HepG2 (cell line): Measurements from ENCODE around the gene EXOSC7. TPM values are rescaled to one million over a fixed set of nuclear protein-coding genes. Genes with fewer than 3 reads are reported as not detected.

ENCODE experiments used
- ATAC-seq: fragments of 200-7000 bp; cut with Tn5 transposase; 3 replicates; pipeline ENCODE4 v1.9.1; 2020; ENCODE audit warnings: mild to moderate bottlenecking, moderate library complexity
- BruUV-seq: library from RNA; stranded (reverse); fragments of 400-500 nt; replicated peaks from 2 replicates; lab custom pipeline; 2021; lab: Mats Ljungman, UMichigan
- CTCF ChIA-PET: fragments of 300-600 bp; formaldehyde crosslinking; extraction: SDS; loops from one replicate; lab custom pipeline; 2021; ENCODE audit warnings: low total read pairs, inconsistent platforms, low intra/inter-chr PET ratio; lab: Yijun Ruan, JAX
- POLR2A ChIA-PET: fragments of 350-600 bp; sonication (Branson Sonifier 250); formaldehyde crosslinking; loops from one replicate; lab custom pipeline; 2020; ENCODE audit warnings: antibody characterized with exemption, inconsistent platforms; lab: Yijun Ruan, JAX
- DNase-seq: peaks from one replicate; pipeline ENCODE4 v3.0.0-alpha.2; 2015; ENCODE audit warnings: low spot score
- FAIRE-seq: peaks from 3 replicates; lab custom pipeline; 2011; peaks lifted over from hg19 to GRCh38; lab: Jason Lieb, UNC
- H2AFZ ChIP-seq: one replicate; pipeline ENCODE4 v1.6.1; 2011; ENCODE audit warnings: low read length, inconsistent platforms
- H3K27ac ChIP-seq: fragments of 300-600 bp; 3 replicates; pipeline ENCODE4 v1.8.0; 2011; ENCODE audit warnings: mixed run types, mild to moderate bottlenecking, mixed read lengths, low read length, inconsistent platforms; ENCODE audit not compliant: insufficient read depth; ENCODE audit errors: extremely low read length
- H3K27me3 ChIP-seq, 2 experiments: fragments of 200-600 bp in 1 of 2; 2 replicates in 1 of 2; 3 replicates in 1 of 2; pipeline versions ENCODE4 v1.6.0 to v1.8.0; 2011; ENCODE audit warnings: low read length in 2 of 2, mild to moderate bottlenecking in 2 of 2, moderate library complexity in 2 of 2, inconsistent platforms in 1 of 2; ENCODE audit not compliant: insufficient read depth in 2 of 2, control insufficient read depth in 1 of 2
- H3K36me3 ChIP-seq, 2 experiments: fragments of 200-600 bp in 1 of 2; replicated peaks in 1 of 2; 2 replicates in 1 of 2; 3 replicates in 1 of 2; pipeline versions ENCODE4 v1.5.1 to v1.8.0; 2011; ENCODE audit warnings: low read length in 2 of 2, inconsistent platforms in 1 of 2; ENCODE audit not compliant: insufficient read depth in 2 of 2, control insufficient read depth in 1 of 2
- H3K4me1 ChIP-seq: 2 replicates; pipeline ENCODE4 v1.5.1; 2012; ENCODE audit warnings: low read length, inconsistent platforms; ENCODE audit not compliant: insufficient read depth
- H3K4me2 ChIP-seq: 2 replicates; pipeline ENCODE4 v1.6.0; 2011; ENCODE audit warnings: low read depth, low read length, inconsistent platforms
- H3K4me3 ChIP-seq, 3 experiments: fragments of 200-600 bp in 1 of 3; sonication (generic), shearing (Covaris generic) in 1 of 3; replicated peaks in 1 of 3; 2 replicates each; pipeline ENCODE4 v1.5.1; 2011 to 2016; ENCODE audit warnings: low read length in 3 of 3, inconsistent platforms in 2 of 3, low read depth in 2 of 3, mild to moderate bottlenecking in 2 of 3, control low read depth in 1 of 3, mixed read lengths in 1 of 3; ENCODE audit not compliant: insufficient read depth in 1 of 3
- H3K79me2 ChIP-seq: one replicate; pipeline ENCODE4 v1.6.1; 2011; ENCODE audit warnings: low read length, inconsistent platforms; ENCODE audit not compliant: insufficient read depth
- H3K9ac ChIP-seq: 2 replicates; pipeline ENCODE4 v1.6.0; 2011; ENCODE audit warnings: mild to moderate bottlenecking, low read depth, low read length, inconsistent platforms; ENCODE audit not compliant: insufficient read depth
- H3K9me3 ChIP-seq: 2 replicates; pipeline ENCODE4 v1.5.1; 2012; ENCODE audit warnings: mild to moderate bottlenecking, low read length
- H4K20me1 ChIP-seq: 2 replicates; pipeline ENCODE4 v1.6.0; 2011; ENCODE audit warnings: inconsistent platforms, mild to moderate bottlenecking, low read length, moderate library complexity; ENCODE audit not compliant: insufficient read depth
- CHD4 ChIP-seq: fragments of 200-600 bp; sonication (generic); IDR thresholded peaks from 2 replicates; pipeline ENCODE4 v1.7.0; 2017; ENCODE audit warnings: mild to moderate bottlenecking, low read length, borderline replicate concordance
- HNRNPL ChIP-seq: fragments of 200-400 bp; formaldehyde crosslinking; IDR thresholded peaks from 2 replicates; pipeline ENCODE4 v1.6.1; 2017; ENCODE audit warnings: mild to moderate bottlenecking, low read depth, low read length
- HOXD1 ChIP-seq: sonication (generic); formaldehyde crosslinking; IDR thresholded peaks from 2 replicates; pipeline ENCODE4 v1.5.0; 2020; ENCODE audit warnings: missing genetic modification reagents
- KDM3A ChIP-seq: IDR thresholded peaks from 2 replicates; pipeline ENCODE4 v1.6.1; 2018; ENCODE audit warnings: low read depth, missing compliant biosample characterization
- KLF16 ChIP-seq, 2 experiments: sonication (generic) in 1 of 2; formaldehyde crosslinking in 1 of 2; IDR thresholded peaks; 2 replicates each; pipeline versions ENCODE4 v1.6.1 to v1.8.0; 2016 to 2023; ENCODE audit warnings: missing genetic modification reagents in 2 of 2, missing compliant biosample characterization in 1 of 2
- PHF5A ChIP-seq: IDR thresholded peaks from one replicate; pipeline ENCODE4 v1.6.1; 2018; ENCODE audit warnings: low read depth, missing genetic modification reagents; ENCODE audit not compliant: unreplicated experiment
- RAD51 ChIP-seq: fragments of 450-650 bp; IDR thresholded peaks from 2 replicates; pipeline ENCODE4 v1.6.1; 2016; ENCODE audit warnings: borderline replicate concordance
- XRCC5 ChIP-seq: fragments of 200-400 bp; formaldehyde crosslinking; optimal IDR thresholded peaks from 2 replicates; pipeline ENCODE3; 2017; ENCODE audit warnings: mild to moderate bottlenecking, low read length
- ZNF441 ChIP-seq: sonication (generic); formaldehyde crosslinking; IDR thresholded peaks from 2 replicates; pipeline ENCODE4 v1.7.0; 2021; ENCODE audit warnings: missing genetic modification reagents, borderline replicate concordance
- WGBS: methylation state at CpG from one replicate; pipeline ENCODE4 v1.1.6; 2017; ENCODE audit warnings: low lambda C conversion rate; 5-methylcytosine and 5-hydroxymethylcytosine counted together
- in situ Hi-C: cut with HindIII; loops from 2 replicates; pipeline ENCODE4 v1.10.0; 2017; ENCODE audit warnings: low pct_unique_long_range_greater_than_20kb; ENCODE audit not compliant: extremely low pct_ligation_motif_present
- intact Hi-C: fragments of 100-400 bp; cut with micrococcal nuclease; formaldehyde crosslinking; loops from one replicate; pipeline ENCODE4 v1.10.0; 2022; ENCODE audit not compliant: unreplicated experiment
- polyA plus RNA-seq, 8 experiments: library from polyadenylated mRNA; depleted of rRNA in 3 of 8; stranded (reverse) in 7 of 8; unstranded in 1 of 8; fragments of >200 nt; fragmentation: Illumina TruSeq in 4 of 8; extraction: Trizol in 4 of 8; gene quantifications; 2 replicates each; pipeline versions ENCODE4 v1.2.1 to v1.2.3, GENCODE V29; 2011 to 2016; ENCODE audit warnings: low read depth in 4 of 8, missing spikeins in 1 of 8, mixed read lengths in 1 of 8; ENCODE audit not compliant: insufficient read depth in 1 of 8
- total RNA-seq, 5 experiments: library from RNA; depleted of rRNA; stranded (reverse); fragments of >200 nt; fragmentation: Illumina TruSeq; extraction: Trizol; gene quantifications; 2 replicates each; pipeline ENCODE4 v1.2.3, GENCODE V29; 2016; ENCODE audit warnings: low read depth in 1 of 5
- TF ChIP-seq, protein P1 (sequence below): sonication (generic); formaldehyde crosslinking; IDR thresholded peaks from 2 replicates; pipeline ENCODE4 v1.5.0; 2020; ENCODE audit warnings: mild to moderate bottlenecking, missing genetic modification reagents, moderate library complexity
- TF ChIP-seq, protein P2 (sequence below): sonication (generic); formaldehyde crosslinking; IDR thresholded peaks from 2 replicates; pipeline ENCODE4 v1.5.1; 2020; ENCODE audit warnings: mild to moderate bottlenecking, missing genetic modification reagents, moderate library complexity
- TF ChIP-seq, protein P3 (sequence below): IDR thresholded peaks from 2 replicates; pipeline ENCODE4 v1.6.1; 2012; ENCODE audit warnings: low read depth, low read length, improper control_type of control experiment
- TF ChIP-seq, protein P4 (sequence below): sonication (generic); formaldehyde crosslinking; IDR thresholded peaks from 2 replicates; pipeline ENCODE4 v1.4.0; 2020; ENCODE audit warnings: missing genetic modification reagents
- TF ChIP-seq, protein P5 (sequence below): sonication (generic); formaldehyde crosslinking; IDR thresholded peaks from 2 replicates; pipeline ENCODE4 v1.4.0; 2020; ENCODE audit warnings: mild to moderate bottlenecking, missing genetic modification reagents

The EXOSC7 gene
- total and polyA plus RNA-seq, 2 of the 13 experiments (the other 11 are each of a cell fraction or from before 2014, with no cell fraction given), result 68.3 to 74.7 TPM

DNA sequence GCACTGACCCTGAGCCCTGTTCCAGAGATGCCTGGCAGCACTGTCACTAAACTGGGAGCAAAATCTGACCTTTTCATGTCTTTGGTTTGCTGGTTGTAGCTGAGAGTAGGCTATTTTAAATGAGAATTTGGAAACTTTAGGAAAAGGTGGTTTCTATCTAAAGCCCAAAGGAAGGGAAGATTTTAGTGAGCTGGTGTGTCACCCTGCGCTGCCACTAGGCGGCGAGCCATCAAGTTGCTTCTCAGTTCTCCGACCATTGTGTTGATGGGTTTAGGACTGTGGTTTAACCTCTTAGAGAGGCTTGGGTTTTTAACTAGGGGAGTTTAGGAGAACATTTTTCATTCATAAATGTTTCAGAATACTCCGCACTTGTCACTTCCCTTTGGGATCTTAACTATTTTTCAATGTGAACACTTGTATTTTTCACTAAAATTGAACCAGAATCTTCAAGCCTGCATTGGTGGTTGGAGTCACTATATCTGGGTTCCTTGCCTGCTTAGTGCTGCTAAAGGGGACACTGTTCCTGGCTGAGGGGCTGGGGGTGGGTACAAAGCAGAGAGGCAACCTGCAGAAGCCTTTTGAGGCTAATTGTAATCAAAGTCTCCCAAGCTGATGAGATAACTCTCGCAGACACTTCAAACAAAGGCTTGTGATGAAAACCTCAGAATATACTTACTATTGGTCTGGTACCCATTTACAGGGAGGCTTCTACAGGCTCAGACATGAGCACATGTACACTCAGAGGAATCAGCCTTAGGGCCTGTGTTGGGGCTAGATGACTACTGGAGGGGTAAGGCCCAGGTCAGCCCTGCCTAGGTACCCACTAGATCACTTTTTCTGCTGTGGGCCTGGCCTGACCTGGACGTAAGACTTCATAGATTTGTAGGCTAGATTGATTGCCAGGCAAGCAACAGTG lies 16.8 kb downstream of the EXOSC7 start:
- no TSS peak for BruUV-seq
- H3K9me3 ChIP-seq, result no peaks in the 10 kb centered on the region
- H3K27ac ChIP-seq, result no peak overlapping the region
- ATAC-seq, result peak; percentile 58
- no peak overlapping the region for H3K9ac ChIP-seq
- ChIA-PET POLR2A (interaction anchor here (1.9 kb wide), 1 partner anchor 17 kb away, joined by 6 read pairs; the partner anchor contains the start of genes EXOSC7 and ZDHHC3), CTCF (no interaction called here)
- WGBS, result 83% methylated on average over 7 of the region's 7 CpGs
- peak; percentile 32 for FAIRE-seq
- H3K27me3 ChIP-seq, result no peaks in the 10 kb centered on the region
- H3K79me2 ChIP-seq, result peaks cover 23% of the 10 kb centered on the region
- no peak overlapping the region for H3K4me2 ChIP-seq
- peaks cover 26 to 80% of the 10 kb centered on the region in 2 experiments for H3K36me3 ChIP-seq
- H4K20me1 ChIP-seq, result peaks cover 9% of the 10 kb centered on the region
- peaks cover 46% of the 10 kb centered on the region for H3K4me1 ChIP-seq
- intact Hi-C loops, result no loop called here
- no peak overlapping the region for H3K4me3 ChIP-seq
- in situ Hi-C loops, result no loop called here
- DNase-seq, result no peak
- no peak overlapping the region for H2AFZ ChIP-seq
- no peak for TF ChIP-seq HOXD1 (CRISPR knock-in tag)
- no peak for TF ChIP-seq PHF5A
- no peak for TF ChIP-seq CHD4
- TF ChIP-seq RAD51, result no peak
- TF ChIP-seq, protein P1, sequence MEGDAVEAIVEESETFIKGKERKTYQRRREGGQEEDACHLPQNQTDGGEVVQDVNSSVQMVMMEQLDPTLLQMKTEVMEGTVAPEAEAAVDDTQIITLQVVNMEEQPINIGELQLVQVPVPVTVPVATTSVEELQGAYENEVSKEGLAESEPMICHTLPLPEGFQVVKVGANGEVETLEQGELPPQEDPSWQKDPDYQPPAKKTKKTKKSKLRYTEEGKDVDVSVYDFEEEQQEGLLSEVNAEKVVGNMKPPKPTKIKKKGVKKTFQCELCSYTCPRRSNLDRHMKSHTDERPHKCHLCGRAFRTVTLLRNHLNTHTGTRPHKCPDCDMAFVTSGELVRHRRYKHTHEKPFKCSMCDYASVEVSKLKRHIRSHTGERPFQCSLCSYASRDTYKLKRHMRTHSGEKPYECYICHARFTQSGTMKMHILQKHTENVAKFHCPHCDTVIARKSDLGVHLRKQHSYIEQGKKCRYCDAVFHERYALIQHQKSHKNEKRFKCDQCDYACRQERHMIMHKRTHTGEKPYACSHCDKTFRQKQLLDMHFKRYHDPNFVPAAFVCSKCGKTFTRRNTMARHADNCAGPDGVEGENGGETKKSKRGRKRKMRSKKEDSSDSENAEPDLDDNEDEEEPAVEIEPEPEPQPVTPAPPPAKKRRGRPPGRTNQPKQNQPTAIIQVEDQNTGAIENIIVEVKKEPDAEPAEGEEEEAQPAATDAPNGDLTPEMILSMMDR (CRISPR knock-in tag), result peak; percentile 46
- no peak for TF ChIP-seq KLF16 (CRISPR knock-in tag; IDR thresholded peaks at IDR 0.05)
- TF ChIP-seq HNRNPL, result no peak
- TF ChIP-seq, protein P2, sequence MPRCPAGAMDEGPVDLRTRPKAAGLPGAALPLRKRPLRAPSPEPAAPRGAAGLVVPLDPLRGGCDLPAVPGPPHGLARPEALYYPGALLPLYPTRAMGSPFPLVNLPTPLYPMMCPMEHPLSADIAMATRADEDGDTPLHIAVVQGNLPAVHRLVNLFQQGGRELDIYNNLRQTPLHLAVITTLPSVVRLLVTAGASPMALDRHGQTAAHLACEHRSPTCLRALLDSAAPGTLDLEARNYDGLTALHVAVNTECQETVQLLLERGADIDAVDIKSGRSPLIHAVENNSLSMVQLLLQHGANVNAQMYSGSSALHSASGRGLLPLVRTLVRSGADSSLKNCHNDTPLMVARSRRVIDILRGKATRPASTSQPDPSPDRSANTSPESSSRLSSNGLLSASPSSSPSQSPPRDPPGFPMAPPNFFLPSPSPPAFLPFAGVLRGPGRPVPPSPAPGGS (CRISPR knock-in tag), result no peak
- TF ChIP-seq, protein P3, sequence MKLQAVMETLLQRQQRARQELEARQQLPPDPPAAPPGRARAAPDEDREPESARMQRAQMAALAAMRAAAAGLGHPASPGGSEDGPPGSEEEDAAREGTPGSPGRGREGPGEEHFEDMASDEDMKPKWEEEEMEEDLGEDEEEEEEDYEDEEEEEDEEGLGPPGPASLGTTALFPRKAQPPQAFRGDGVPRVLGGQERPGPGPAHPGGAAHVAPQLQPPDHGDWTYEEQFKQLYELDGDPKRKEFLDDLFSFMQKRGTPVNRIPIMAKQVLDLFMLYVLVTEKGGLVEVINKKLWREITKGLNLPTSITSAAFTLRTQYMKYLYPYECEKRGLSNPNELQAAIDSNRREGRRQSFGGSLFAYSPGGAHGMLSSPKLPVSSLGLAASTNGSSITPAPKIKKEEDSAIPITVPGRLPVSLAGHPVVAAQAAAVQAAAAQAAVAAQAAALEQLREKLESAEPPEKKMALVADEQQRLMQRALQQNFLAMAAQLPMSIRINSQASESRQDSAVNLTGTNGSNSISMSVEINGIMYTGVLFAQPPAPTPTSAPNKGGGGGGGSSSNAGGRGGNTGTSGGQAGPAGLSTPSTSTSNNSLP, result no peak
- TF ChIP-seq, protein P4, sequence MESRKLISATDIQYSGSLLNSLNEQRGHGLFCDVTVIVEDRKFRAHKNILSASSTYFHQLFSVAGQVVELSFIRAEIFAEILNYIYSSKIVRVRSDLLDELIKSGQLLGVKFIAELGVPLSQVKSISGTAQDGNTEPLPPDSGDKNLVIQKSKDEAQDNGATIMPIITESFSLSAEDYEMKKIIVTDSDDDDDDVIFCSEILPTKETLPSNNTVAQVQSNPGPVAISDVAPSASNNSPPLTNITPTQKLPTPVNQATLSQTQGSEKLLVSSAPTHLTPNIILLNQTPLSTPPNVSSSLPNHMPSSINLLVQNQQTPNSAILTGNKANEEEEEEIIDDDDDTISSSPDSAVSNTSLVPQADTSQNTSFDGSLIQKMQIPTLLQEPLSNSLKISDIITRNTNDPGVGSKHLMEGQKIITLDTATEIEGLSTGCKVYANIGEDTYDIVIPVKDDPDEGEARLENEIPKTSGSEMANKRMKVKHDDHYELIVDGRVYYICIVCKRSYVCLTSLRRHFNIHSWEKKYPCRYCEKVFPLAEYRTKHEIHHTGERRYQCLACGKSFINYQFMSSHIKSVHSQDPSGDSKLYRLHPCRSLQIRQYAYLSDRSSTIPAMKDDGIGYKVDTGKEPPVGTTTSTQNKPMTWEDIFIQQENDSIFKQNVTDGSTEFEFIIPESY (CRISPR knock-in tag), result peak; percentile 87
- TF ChIP-seq ZNF441 (CRISPR knock-in tag), result no peak
- no peak for TF ChIP-seq KDM3A (CRISPR knock-in tag)
- TF ChIP-seq XRCC5, result peak; percentile 62
- TF ChIP-seq, protein P5, sequence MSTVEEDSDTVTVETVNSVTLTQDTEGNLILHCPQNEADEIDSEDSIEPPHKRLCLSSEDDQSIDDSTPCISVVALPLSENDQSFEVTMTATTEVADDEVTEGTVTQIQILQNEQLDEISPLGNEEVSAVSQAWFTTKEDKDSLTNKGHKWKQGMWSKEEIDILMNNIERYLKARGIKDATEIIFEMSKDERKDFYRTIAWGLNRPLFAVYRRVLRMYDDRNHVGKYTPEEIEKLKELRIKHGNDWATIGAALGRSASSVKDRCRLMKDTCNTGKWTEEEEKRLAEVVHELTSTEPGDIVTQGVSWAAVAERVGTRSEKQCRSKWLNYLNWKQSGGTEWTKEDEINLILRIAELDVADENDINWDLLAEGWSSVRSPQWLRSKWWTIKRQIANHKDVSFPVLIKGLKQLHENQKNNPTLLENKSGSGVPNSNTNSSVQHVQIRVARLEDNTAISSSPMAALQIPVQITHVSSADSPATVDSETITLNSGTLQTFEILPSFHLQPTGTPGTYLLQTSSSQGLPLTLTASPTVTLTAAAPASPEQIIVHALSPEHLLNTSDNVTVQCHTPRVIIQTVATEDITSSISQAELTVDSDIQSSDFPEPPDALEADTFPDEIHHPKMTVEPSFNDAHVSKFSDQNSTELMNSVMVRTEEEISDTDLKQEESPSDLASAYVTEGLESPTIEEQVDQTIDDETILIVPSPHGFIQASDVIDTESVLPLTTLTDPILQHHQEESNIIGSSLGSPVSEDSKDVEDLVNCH, result no peak
